ENCODE results near the gene AHRR. TPM values are rescaled to one million over a fixed set of nuclear protein-coding genes. Genes with fewer than 3 reads are reported as not detected.
A peak's percentile ranks its signal among the peaks of the same experiment; 100 is the strongest.
"Not testable (repeated sequence)": the region's sequence is repeated elsewhere in the genome, so short reads cannot be mapped to it uniquely, and the experiment has no call there.

Gene AHRR
- total and polyA plus RNA-seq, 2 experiments from 2014 or later, result 0.27 to 1.8 TPM

GRCh38 chr5:278646-279045 is 42.9 kb upstream of the AHRR start (continued):
- TF ChIP-seq REST (IDR thresholded peaks at IDR 0.05; ENCODE audit: unreplicated experiment) (no peak), ZNF114 (CRISPR knock-in tag; IDR thresholded peaks at IDR 0.05) (no peak)

- not testable (repeated sequence) for H3K27ac ChIP-seq (ENCODE audit: low read depth); H3K9me2 ChIP-seq (ENCODE audit: insufficient read depth); H3K4me1 ChIP-seq (ENCODE audit: insufficient read depth); H3K36me3 ChIP-seq (ENCODE audit: insufficient read depth); DNase-seq (ENCODE audit: low spot score); H3K27ac Mint-ChIP-seq; H3K4me3 Mint-ChIP-seq; H3K4me3 ChIP-seq; H3K27me3 ChIP-seq (ENCODE audit: insufficient read depth); H3K4me2 ChIP-seq; H3F3A ChIP-seq (replicated peaks; ENCODE audit: low read depth); ATAC-seq; H2AFZ ChIP-seq; H4K20me1 ChIP-seq (replicated peaks; ENCODE audit: insufficient read depth); H3K4me1 Mint-ChIP-seq
- peaks cover 40% of the 10 kb centered on the region for H3K9me3 Mint-ChIP-seq
- peaks cover 74% of the 10 kb centered on the region for H3K79me2 ChIP-seq (replicated peaks; ENCODE audit: insufficient read depth)
- peaks cover 20% of the 10 kb centered on the region for H3K27me3 Mint-ChIP-seq (ENCODE audit: insufficient read depth, low read depth, poor library complexity)
- H3K36me3 Mint-ChIP-seq (ENCODE audit: low read depth), result peaks cover 75% of the 10 kb centered on the region
Observed at GRCh38 chr5:279051-279665, 42.4 kb upstream of the AHRR start.

- Histone ChIP-seq H3F3A (replicated peaks; ENCODE audit: low read depth) (no peaks in the 10 kb centered on the region), H3K9me2 (ENCODE audit: insufficient read depth) (no peaks in the 10 kb centered on the region), H2AFZ (no peak overlapping the region), H3K4me2 (no peak overlapping the region), H3K36me3 (ENCODE audit: insufficient read depth) (no peaks in the 10 kb centered on the region; the same call in 1 of the 2 replicates), H3K27me3 (ENCODE audit: insufficient read depth) (no peaks in the 10 kb centered on the region), H3K79me2 (replicated peaks; ENCODE audit: insufficient read depth) (peaks cover 77% of the 10 kb centered on the region), H4K20me1 (replicated peaks; ENCODE audit: insufficient read depth) (0 out of 2 replicates have a peak, but pooled peaks cover 9% of the 10 kb centered on the region), H3K4me1 (ENCODE audit: insufficient read depth) (no peaks in the 10 kb centered on the region), H3K4me3 (no peak overlapping the region), H3K27ac (ENCODE audit: low read depth) (no peak overlapping the region)
- H3K4me1 Mint-ChIP-seq, result no peaks in the 10 kb centered on the region
- H3K9me3 Mint-ChIP-seq, result peaks cover 36% of the 10 kb centered on the region
- DNase-seq (ENCODE audit: low spot score) (no peak), ATAC-seq (no peak)
- peaks cover 64% of the 10 kb centered on the region for H3K36me3 Mint-ChIP-seq (ENCODE audit: low read depth)
- H3K27ac Mint-ChIP-seq, result peak overlapping the region; percentile 52; the same call in 1 of the 2 replicates
- peaks cover 21% of the 10 kb centered on the region for H3K27me3 Mint-ChIP-seq (ENCODE audit: insufficient read depth, low read depth, poor library complexity)
- no peak overlapping the region for H3K4me3 Mint-ChIP-seq
- no peak for TF ChIP-seq REST (IDR thresholded peaks at IDR 0.05; ENCODE audit: unreplicated experiment)
- TF ChIP-seq JUNB (IDR thresholded peaks at IDR 0.05; ENCODE audit: unreplicated experiment), result no peak
- no peak for TF ChIP-seq EZH2phosphoT487 (IDR thresholded peaks at IDR 0.05; ENCODE audit: unreplicated experiment)
- TF ChIP-seq EZH2 (IDR thresholded peaks at IDR 0.05; ENCODE audit: low read depth, unreplicated experiment), result no peak
Observed at GRCh38 chr5:285991-286557, 35.4 kb upstream of the AHRR start.
